ENCODE results near the gene PPP2R5C. TPM values are rescaled to one million over a fixed set of nuclear protein-coding genes. Genes with fewer than 3 reads are reported as not detected.

Gene PPP2R5C
- total and polyA plus RNA-seq, 7 donors: 18.2 to 76.6 (median 57.1) TPM

- ATAC-seq (no peak), DNase-seq (no peak)
- no peaks in the 10 kb centered on the region for H3K9me3 ChIP-seq
- no peak overlapping the region for H3K27ac ChIP-seq
- no peaks in the 10 kb centered on the region for H3K27me3 ChIP-seq (ENCODE audit: insufficient read depth in 3 of 3, low read length in 2 of 3)
- peaks cover 0 to 24% of the 10 kb centered on the region in 2 donors for H3K36me3 ChIP-seq (ENCODE audit: insufficient read depth in 1 of 2, low read depth in 1 of 2)
- 87 to 93% (median 87%) methylated on average over 17 of the region's 17 CpGs for WGBS, 3 donors
- no peak for TF ChIP-seq CTCF (IDR thresholded peaks at IDR 0.05)
- peaks cover 20% of the 10 kb centered on the region for H3K4me1 ChIP-seq
- intact Hi-C loops (cut with DNase I): no loop called here
- no peak overlapping the region for H3K4me3 ChIP-seq
Observed at GRCh38 chr14:101858791-101859537, 97.5 kb downstream of the PPP2R5C start.

DNA sequence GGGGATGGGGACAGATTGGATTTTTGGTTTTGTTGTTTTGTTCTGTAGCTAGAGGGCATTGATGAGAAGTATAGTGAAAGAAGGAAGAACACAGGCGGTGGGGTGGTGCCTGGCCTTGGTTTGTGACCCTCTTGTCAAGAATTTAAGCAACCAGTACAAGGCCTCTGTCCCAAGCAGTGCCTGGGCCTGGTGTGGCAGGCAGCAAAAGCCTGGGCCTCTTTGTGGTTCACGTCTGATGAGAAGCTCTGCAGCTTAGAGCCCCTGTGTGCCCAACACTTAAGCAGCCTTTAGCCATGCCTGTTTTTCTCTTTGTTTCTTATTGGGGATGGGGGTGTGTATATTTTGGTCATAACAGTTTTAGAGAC is 98.0 kb downstream of the PPP2R5C start:
- Histone ChIP-seq H3K4me3 (no peak overlapping the region), H3K9me3 (no peaks in the 10 kb centered on the region), H3K27ac (no peak overlapping the region), H3K4me1 (peaks cover 14% of the 10 kb centered on the region), H3K27me3 (ENCODE audit: insufficient read depth in 3 of 3, low read length in 2 of 3) (no peaks in the 10 kb centered on the region), H3K36me3 (ENCODE audit: insufficient read depth in 1 of 2, low read depth in 1 of 2) (peaks cover 0 to 24% of the 10 kb centered on the region in 2 donors)
- TF ChIP-seq CTCF (IDR thresholded peaks at IDR 0.05): no peak
- intact Hi-C loops (cut with DNase I): no loop called here
- DNase-seq: no peak
- ATAC-seq: no peak
- 88 to 97% (median 92%) methylated on average over 2 of the region's 2 CpGs for WGBS, 3 donors

DNA sequence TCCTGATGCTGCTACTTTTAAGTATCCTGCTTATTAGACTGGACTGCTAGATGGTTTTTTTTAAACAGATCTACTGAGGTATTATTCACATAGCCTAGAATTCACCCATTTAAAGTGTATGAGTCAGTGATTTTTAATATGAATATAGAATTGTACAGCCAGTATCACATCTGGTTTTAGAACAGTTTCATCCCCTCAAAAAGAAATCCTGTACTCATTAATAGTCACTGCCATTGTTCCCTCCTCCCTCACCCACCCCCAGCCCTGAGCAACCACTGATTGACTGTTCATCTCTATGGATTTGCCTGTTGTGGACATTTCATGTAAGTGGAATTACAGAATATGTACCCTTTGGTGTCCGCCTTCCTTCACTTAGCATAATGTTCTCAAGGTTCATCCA is 98.4 kb downstream of the PPP2R5C start:
- H3K4me3 ChIP-seq: no peak overlapping the region
- peaks cover 0 to 24% of the 10 kb centered on the region in 2 donors for H3K36me3 ChIP-seq (ENCODE audit: insufficient read depth in 1 of 2, low read depth in 1 of 2)
- DNase-seq: no peak
- ATAC-seq: no peak
- no peaks in the 10 kb centered on the region for H3K9me3 ChIP-seq
- no peaks in the 10 kb centered on the region for H3K27me3 ChIP-seq (ENCODE audit: insufficient read depth in 3 of 3, low read length in 2 of 3)
- no peak overlapping the region for H3K27ac ChIP-seq
- peaks cover 11% of the 10 kb centered on the region for H3K4me1 ChIP-seq
- intact Hi-C loops (cut with DNase I): no loop called here
- 97 to 100% (median 100%) methylated on average over 1 of the region's 1 CpG for WGBS, 3 donors
- TF ChIP-seq CTCF (IDR thresholded peaks at IDR 0.05): no peak

DNA sequence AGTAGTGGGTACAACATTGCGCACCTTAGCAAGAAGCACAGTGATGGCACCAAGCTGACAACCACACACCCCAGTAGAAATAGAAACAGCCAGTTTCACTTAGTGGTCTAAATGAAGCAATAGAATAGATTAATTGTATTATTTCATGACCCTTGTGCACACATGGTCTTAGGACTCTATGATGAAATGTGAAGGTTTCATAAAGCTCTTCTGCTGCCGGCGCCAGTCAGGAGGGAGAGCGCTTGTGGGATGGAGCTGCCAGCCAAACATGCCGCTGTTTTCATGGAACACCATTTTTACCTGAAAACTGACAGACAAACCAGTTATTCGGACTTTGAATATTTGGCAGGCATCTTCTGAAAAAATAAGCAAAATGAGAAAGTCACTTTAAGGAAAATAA is 100.0 kb downstream of the PPP2R5C start:
- no peak overlapping the region for H3K27ac ChIP-seq
- H3K4me1 ChIP-seq: peaks cover under 1% of the 10 kb centered on the region
- no peak overlapping the region for H3K4me3 ChIP-seq
- intact Hi-C loops (cut with DNase I): no loop called here
- no peaks in the 10 kb centered on the region for H3K27me3 ChIP-seq (ENCODE audit: insufficient read depth in 3 of 3, low read length in 2 of 3)
- 85 to 97% (median 96%) methylated on average over 6 of the region's 6 CpGs for WGBS, 3 donors
- H3K36me3 ChIP-seq (ENCODE audit: insufficient read depth in 1 of 2, low read depth in 1 of 2): peaks cover 0 to 24% of the 10 kb centered on the region in 2 donors
- no peak for TF ChIP-seq CTCF (IDR thresholded peaks at IDR 0.05)
- DNase-seq: no peak
- no peak for ATAC-seq
- no peaks in the 10 kb centered on the region for H3K9me3 ChIP-seq

DNA sequence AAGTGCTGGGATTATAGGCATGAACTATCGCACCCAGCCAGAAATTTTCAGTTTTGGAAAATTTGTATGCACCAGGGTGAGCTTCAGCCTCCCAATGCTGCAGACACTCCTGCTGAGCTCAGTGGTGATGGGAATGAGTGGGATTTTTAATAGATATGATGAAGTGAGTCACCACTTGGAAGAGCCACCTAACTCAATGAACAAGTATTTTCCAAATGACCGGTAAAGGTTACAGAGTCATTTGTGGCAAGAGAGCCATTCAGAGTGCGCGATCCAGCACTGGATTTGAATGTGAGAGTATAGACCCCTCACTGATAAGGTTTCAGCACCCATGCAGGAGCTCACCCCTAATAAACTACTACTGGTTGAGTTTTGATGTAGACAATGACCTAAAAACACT is 100.7 kb downstream of the PPP2R5C start:
- no peak for DNase-seq

More for the DNA sequence above, 100.7 kb downstream of the PPP2R5C start:
- no peak for TF ChIP-seq CTCF (IDR thresholded peaks at IDR 0.05)
- peak in 3 of 4 donors; percentile 65 to 67 (median 67) for ATAC-seq
- H3K36me3 ChIP-seq (ENCODE audit: insufficient read depth in 1 of 2, low read depth in 1 of 2): peaks cover 0 to 17% of the 10 kb centered on the region in 2 donors
- H3K27ac ChIP-seq: no peak overlapping the region
- no peaks in the 10 kb centered on the region for H3K4me1 ChIP-seq
- intact Hi-C loops (cut with DNase I): no loop called here
- 66 to 79% (median 71%) methylated on average over 4 of the region's 4 CpGs for WGBS, 3 donors
- H3K4me3 ChIP-seq: no peak overlapping the region
- no peaks in the 10 kb centered on the region for H3K9me3 ChIP-seq
- H3K27me3 ChIP-seq (ENCODE audit: insufficient read depth in 3 of 3, low read length in 2 of 3): no peaks in the 10 kb centered on the region

All from psoas muscle (tissue), 8 donors.